ENCODE measurements around the gene HOXC10.

- TF ChIP-seq, protein P1, sequence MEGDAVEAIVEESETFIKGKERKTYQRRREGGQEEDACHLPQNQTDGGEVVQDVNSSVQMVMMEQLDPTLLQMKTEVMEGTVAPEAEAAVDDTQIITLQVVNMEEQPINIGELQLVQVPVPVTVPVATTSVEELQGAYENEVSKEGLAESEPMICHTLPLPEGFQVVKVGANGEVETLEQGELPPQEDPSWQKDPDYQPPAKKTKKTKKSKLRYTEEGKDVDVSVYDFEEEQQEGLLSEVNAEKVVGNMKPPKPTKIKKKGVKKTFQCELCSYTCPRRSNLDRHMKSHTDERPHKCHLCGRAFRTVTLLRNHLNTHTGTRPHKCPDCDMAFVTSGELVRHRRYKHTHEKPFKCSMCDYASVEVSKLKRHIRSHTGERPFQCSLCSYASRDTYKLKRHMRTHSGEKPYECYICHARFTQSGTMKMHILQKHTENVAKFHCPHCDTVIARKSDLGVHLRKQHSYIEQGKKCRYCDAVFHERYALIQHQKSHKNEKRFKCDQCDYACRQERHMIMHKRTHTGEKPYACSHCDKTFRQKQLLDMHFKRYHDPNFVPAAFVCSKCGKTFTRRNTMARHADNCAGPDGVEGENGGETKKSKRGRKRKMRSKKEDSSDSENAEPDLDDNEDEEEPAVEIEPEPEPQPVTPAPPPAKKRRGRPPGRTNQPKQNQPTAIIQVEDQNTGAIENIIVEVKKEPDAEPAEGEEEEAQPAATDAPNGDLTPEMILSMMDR (IDR thresholded peaks at IDR 0.05), result no peak
- no peak for TF ChIP-seq POLR2A (IDR thresholded peaks at IDR 0.05)
Observed at GRCh38 chr12:54039417-54040147, 54.6 kb downstream of the HOXC10 start.

Measured in adrenal gland (tissue), 5 donors.